IPS-18c (cell line): Measurements from ENCODE around the gene NUDT14.
A peak's percentile ranks its signal among the peaks of the same experiment; 100 is the strongest.

Experiments
- H3K4me3 ChIP-seq: 2 replicates; pipeline ENCODE4 v1.7.0; 2013; ENCODE audit warnings: low read depth, mild to moderate bottlenecking, low read length, moderate library complexity; ENCODE audit not compliant: insufficient read depth
- H3K9me3 ChIP-seq: one replicate; pipeline ENCODE4 v1.6.1; 2013; ENCODE audit warnings: mild to moderate bottlenecking, low read length, moderate library complexity; ENCODE audit not compliant: control insufficient read depth, insufficient read depth

Gene NUDT14

GRCh38 chr14:105180592-105181548 is at the start of gene NUDT14:
TSS of gene NUDT14 (minus strand) at chr14:105181312. CDS start at chr14:105181209, 103 bp downstream.
- peak within 1 kb of the TSS; percentile 52 for H3K4me3 ChIP-seq
- no peaks in the 10 kb centered on the region for H3K9me3 ChIP-seq

GRCh38 chr14:105229099-105229655 is 48.1 kb upstream of the NUDT14 start:
- no peak overlapping the region for H3K4me3 ChIP-seq

GRCh38 chr14:105228562-105228961 is 47.5 kb upstream of the NUDT14 start:
- Histone ChIP-seq H3K4me3 (no peak overlapping the region), H3K9me3 (peaks cover 4% of the 10 kb centered on the region)

More at GRCh38 chr14:105229099-105229655, 48.1 kb upstream of the NUDT14 start:
- peaks cover 4% of the 10 kb centered on the region for H3K9me3 ChIP-seq

GRCh38 chr14:105227346-105227745 is 46.2 kb upstream of the NUDT14 start:
- no peak overlapping the region for H3K4me3 ChIP-seq
- H3K9me3 ChIP-seq: peaks cover 4% of the 10 kb centered on the region

GRCh38 chr14:105226198-105226597 is 45.1 kb upstream of the NUDT14 start:
- Histone ChIP-seq H3K9me3 (peaks cover 2% of the 10 kb centered on the region), H3K4me3 (no peak overlapping the region)

GRCh38 chr14:105224845-105225570 is 43.9 kb upstream of the NUDT14 start:
- Histone ChIP-seq H3K9me3 (no peaks in the 10 kb centered on the region), H3K4me3 (no peak overlapping the region)

GRCh38 chr14:105223770-105224544 is 42.8 kb upstream of the NUDT14 start:
- Histone ChIP-seq H3K9me3 (no peaks in the 10 kb centered on the region), H3K4me3 (no peak overlapping the region)

GRCh38 chr14:105223260-105223659 is 42.1 kb upstream of the NUDT14 start:
- Histone ChIP-seq H3K4me3 (no peak overlapping the region), H3K9me3 (no peaks in the 10 kb centered on the region)

GRCh38 chr14:105221598-105222178 is 40.6 kb upstream of the NUDT14 start:
- Histone ChIP-seq H3K9me3 (no peaks in the 10 kb centered on the region), H3K4me3 (no peak overlapping the region)

GRCh38 chr14:105220699-105221597 is 39.8 kb upstream of the NUDT14 start:
- H3K9me3 ChIP-seq: no peaks in the 10 kb centered on the region
- H3K4me3 ChIP-seq: no peak overlapping the region

- Histone ChIP-seq H3K9me3 (no peaks in the 10 kb centered on the region), H3K4me3 (no peak overlapping the region)
Measured at GRCh38 chr14:105219753-105220152, 38.6 kb upstream of the NUDT14 start.

GRCh38 chr14:105219043-105219612 is 38.0 kb upstream of the NUDT14 start:
- H3K4me3 ChIP-seq: no peak overlapping the region

GRCh38 chr14:105218611-105219010 is 37.5 kb upstream of the NUDT14 start:
- Histone ChIP-seq H3K9me3 (no peaks in the 10 kb centered on the region), H3K4me3 (no peak overlapping the region)

More at GRCh38 chr14:105219043-105219612, 38.0 kb upstream of the NUDT14 start:
- H3K9me3 ChIP-seq: no peaks in the 10 kb centered on the region

GRCh38 chr14:105217774-105218173 is 36.7 kb upstream of the NUDT14 start:
- Histone ChIP-seq H3K9me3 (no peaks in the 10 kb centered on the region), H3K4me3 (no peak overlapping the region)

GRCh38 chr14:105216490-105217247 is 35.6 kb upstream of the NUDT14 start:
- H3K9me3 ChIP-seq: no peaks in the 10 kb centered on the region
- no peak overlapping the region; the same call in 1 of the 2 replicates for H3K4me3 ChIP-seq
